Measurements from ENCODE around the gene RNLS.

The RNLS gene

GRCh38 chr10:88245974-88246511, 337.1 kb downstream of the RNLS start:
- DNase-seq: no peak

- DNase-seq: no peak
Observed at GRCh38 chr10:88244781-88245625, 338.1 kb downstream of the RNLS start.

GRCh38 chr10:88243836-88244730, 339.0 kb downstream of the RNLS start:
- no peak for DNase-seq

- no peak for DNase-seq
Observed at GRCh38 chr10:88243202-88243744, 339.8 kb downstream of the RNLS start.

GRCh38 chr10:88241501-88241900, 341.6 kb downstream of the RNLS start:
- DNase-seq: no peak

- no peak for DNase-seq
Observed at GRCh38 chr10:88239212-88239611, 343.9 kb downstream of the RNLS start.

GRCh38 chr10:88238615-88238914, 344.6 kb downstream of the RNLS start:
- DNase-seq: no peak

GRCh38 chr10:88237896-88238614, 345.1 kb downstream of the RNLS start:
- no peak for DNase-seq

- DNase-seq: no peak
Observed at GRCh38 chr10:88236121-88236743, 346.9 kb downstream of the RNLS start.

- DNase-seq: no peak
Observed at GRCh38 chr10:88234297-88234696, 348.8 kb downstream of the RNLS start.

GRCh38 chr10:88233870-88234269, 349.2 kb downstream of the RNLS start:
- no peak for DNase-seq

GRCh38 chr10:88232983-88233543, 350.1 kb downstream of the RNLS start:
- DNase-seq: no peak

GRCh38 chr10:88232029-88232895, 350.9 kb downstream of the RNLS start:
- no peak for DNase-seq

- DNase-seq: no peak
Observed at GRCh38 chr10:88230251-88230650, 352.9 kb downstream of the RNLS start.

GRCh38 chr10:88228130-88228529, 355.0 kb downstream of the RNLS start:
- no peak for DNase-seq

- no peak for DNase-seq
Observed at GRCh38 chr10:88227342-88228018, 355.6 kb downstream of the RNLS start.

- DNase-seq: no peak
Observed at GRCh38 chr10:88226891-88227290, 356.2 kb downstream of the RNLS start.

- DNase-seq: no peak
Observed at GRCh38 chr10:88226071-88226659, 357.0 kb downstream of the RNLS start.

Data from 8988T (cell line).